ENCODE results near the gene ST3GAL3.
"Not testable (repeated sequence)": the region's sequence is repeated elsewhere in the genome, so short reads cannot be mapped to it uniquely, and the experiment has no call there.

Gene ST3GAL3

GRCh38 chr1:43757343-43758053 lies 50.2 kb downstream of the ST3GAL3 start:
- DNase-seq (ENCODE audit: low spot score) = no peak

GRCh38 chr1:43760745-43761317 lies 53.5 kb downstream of the ST3GAL3 start:
- no peak for DNase-seq (ENCODE audit: low spot score)

- DNase-seq (ENCODE audit: low spot score) = peak; percentile 82
Measured at GRCh38 chr1:43763497-43763973, 56.2 kb downstream of the ST3GAL3 start.

GRCh38 chr1:43764581-43764980 lies 57.2 kb downstream of the ST3GAL3 start:
- DNase-seq (ENCODE audit: low spot score) = no peak

GRCh38 chr1:43766086-43766784 lies 58.9 kb downstream of the ST3GAL3 start:
- DNase-seq (ENCODE audit: low spot score) = no peak

GRCh38 chr1:43766818-43767525 lies 59.6 kb downstream of the ST3GAL3 start:
- no peak for DNase-seq (ENCODE audit: low spot score)

GRCh38 chr1:43768168-43768567 lies 60.8 kb downstream of the ST3GAL3 start:
- DNase-seq (ENCODE audit: low spot score) = no peak

GRCh38 chr1:43769350-43769908 lies 62.1 kb downstream of the ST3GAL3 start:
- no peak for DNase-seq (ENCODE audit: low spot score)

- DNase-seq (ENCODE audit: low spot score) = no peak
Measured at GRCh38 chr1:43770111-43770510, 62.8 kb downstream of the ST3GAL3 start.

- no peak for DNase-seq (ENCODE audit: low spot score)
Measured at GRCh38 chr1:43772978-43773377, 65.6 kb downstream of the ST3GAL3 start.

GRCh38 chr1:43773821-43774220 lies 66.5 kb downstream of the ST3GAL3 start:
- DNase-seq (ENCODE audit: low spot score) = no peak

GRCh38 chr1:43774359-43774758 lies 67.0 kb downstream of the ST3GAL3 start:
- peak; percentile 43 for DNase-seq (ENCODE audit: low spot score)

- DNase-seq (ENCODE audit: low spot score) = no peak
Measured at GRCh38 chr1:43776043-43776761, 68.9 kb downstream of the ST3GAL3 start.

GRCh38 chr1:43777916-43778315 lies 70.6 kb downstream of the ST3GAL3 start:
- not testable (repeated sequence) for DNase-seq (ENCODE audit: low spot score)

- DNase-seq (ENCODE audit: low spot score) = no peak
Measured at GRCh38 chr1:43779266-43779665, 71.9 kb downstream of the ST3GAL3 start.

GRCh38 chr1:43779805-43780403 lies 72.6 kb downstream of the ST3GAL3 start:
- no peak for DNase-seq (ENCODE audit: low spot score)

- DNase-seq (ENCODE audit: low spot score) = no peak
Measured at GRCh38 chr1:43781574-43781973, 74.2 kb downstream of the ST3GAL3 start.

GRCh38 chr1:43783096-43783670 lies 75.8 kb downstream of the ST3GAL3 start:
- no peak for DNase-seq (ENCODE audit: low spot score)

- no peak for DNase-seq (ENCODE audit: low spot score)
Measured at GRCh38 chr1:43783671-43784205, 76.4 kb downstream of the ST3GAL3 start.

- DNase-seq (ENCODE audit: low spot score) = no peak
Measured at GRCh38 chr1:43786201-43786958, 79.0 kb downstream of the ST3GAL3 start.
